H1 (cell line): ENCODE results near the gene TMEM245. TPM values are rescaled to one million over a fixed set of nuclear protein-coding genes. Genes with fewer than 3 reads are reported as not detected.

Experiments used
- CTCF ChIA-PET: fragments of 300-600 bp; sonication (Branson Sonifier 250); formaldehyde crosslinking; loops from one replicate; lab custom pipeline; 2021; ENCODE audit not compliant: partially characterized antibody; lab: Charles Lee
- POLR2A ChIA-PET: fragments of 300-600 bp; sonication (Branson Sonifier 250); formaldehyde crosslinking; loops from one replicate; lab custom pipeline; 2021; ENCODE audit warnings: inconsistent platforms; ENCODE audit not compliant: partially characterized antibody; lab: Charles Lee
- DNase-seq, 2 experiments: peaks; one replicate each; pipeline versions ENCODE4 v3.0.0 to v3.0.0-alpha.2; 2010 to 2022; ENCODE audit warnings: low spot score in 2 of 2, low read depth in 1 of 2, mixed read lengths in 1 of 2
- FAIRE-seq: peaks from 2 replicates; lab custom pipeline; 2011; peaks lifted over from hg19 to GRCh38; lab: Jason Lieb, UNC
- H2AFZ ChIP-seq: 2 replicates; pipeline ENCODE4 v1.8.1; 2012; ENCODE audit warnings: low read length, inconsistent platforms
- H2AK5ac ChIP-seq: 2 replicates; pipeline ENCODE4 v1.6.1; 2013; ENCODE audit warnings: low read depth, low read length
- H2BK120ac ChIP-seq: replicated peaks from 2 replicates; pipeline ENCODE3; 2013; ENCODE audit warnings: low read depth, low read length, inconsistent platforms
- H2BK12ac ChIP-seq: 2 replicates; pipeline ENCODE4 v1.6.1; 2013; ENCODE audit warnings: low read depth, low read length
- H2BK15ac ChIP-seq: 2 replicates; pipeline ENCODE4 v1.6.1; 2013; ENCODE audit warnings: low read length
- H2BK20ac ChIP-seq: 2 replicates; pipeline ENCODE4 v1.6.1; 2013; ENCODE audit warnings: low read length
- H2BK5ac ChIP-seq: 2 replicates; pipeline ENCODE4 v1.6.1; 2013; ENCODE audit warnings: low read depth, low read length
- H3K14ac ChIP-seq: 2 replicates; pipeline ENCODE4 v1.6.1; 2013; ENCODE audit warnings: inconsistent platforms; ENCODE audit not compliant: insufficient read length
- H3K18ac ChIP-seq: 2 replicates; pipeline ENCODE4 v1.6.1; 2013; ENCODE audit warnings: low read length; ENCODE audit errors: extremely low read depth
- H3K23ac ChIP-seq: 2 replicates; pipeline ENCODE4 v1.6.1; 2013; ENCODE audit warnings: inconsistent platforms; ENCODE audit not compliant: insufficient read length
- H3K23me2 ChIP-seq: 2 replicates; pipeline ENCODE4 v1.6.1; 2013; ENCODE audit warnings: low read depth, low read length
- H3K27ac ChIP-seq: 2 replicates; pipeline ENCODE4 v1.6.1; 2011; ENCODE audit warnings: low read depth, low read length, inconsistent platforms
- H3K27me3 ChIP-seq, 4 experiments: replicated peaks in 1 of 4; 1 replicate in 1 of 4; 2 replicates in 3 of 4; pipeline versions ENCODE4 v1.6.1 to v1.8.1; 2011 to 2013; ENCODE audit warnings: low read length in 3 of 4, mild to moderate bottlenecking in 3 of 4, inconsistent platforms in 2 of 4, mixed read lengths in 2 of 4, moderate library complexity in 1 of 4; ENCODE audit not compliant: control insufficient read depth in 3 of 4, insufficient read depth in 3 of 4; ENCODE audit errors: extremely low read depth in 1 of 4
- H3K36me3 ChIP-seq, 4 experiments: 2 replicates each; pipeline versions ENCODE4 v1.6.1 to v1.8.1; 2011 to 2013; ENCODE audit warnings: mild to moderate bottlenecking in 4 of 4, low read length in 3 of 4, moderate library complexity in 2 of 4, control low read depth in 1 of 4, inconsistent platforms in 1 of 4; ENCODE audit not compliant: insufficient read depth in 4 of 4, control insufficient read depth in 2 of 4
- H3K4ac ChIP-seq: replicated peaks from 2 replicates; pipeline ENCODE3; 2013; ENCODE audit warnings: low read length, low read depth, mixed read lengths, inconsistent platforms; ENCODE audit not compliant: insufficient read length
- H3K4me1 ChIP-seq, 4 experiments: replicated peaks in 1 of 4; 1 replicate in 1 of 4; 2 replicates in 3 of 4; pipeline versions ENCODE4 v1.6.1 to v1.8.1; 2011 to 2013; ENCODE audit warnings: low read length in 3 of 4, inconsistent platforms in 2 of 4, mixed read lengths in 1 of 4; ENCODE audit not compliant: insufficient read depth in 4 of 4, control insufficient read depth in 3 of 4
- H3K4me2 ChIP-seq, 2 experiments: 2 replicates each; pipeline versions ENCODE4 v1.6.1 to v1.8.1; 2011 to 2013; ENCODE audit warnings: low read depth in 2 of 2, low read length in 2 of 2, control low read depth in 1 of 2, inconsistent platforms in 1 of 2, mild to moderate bottlenecking in 1 of 2; ENCODE audit not compliant: insufficient read depth in 1 of 2
- H3K4me3 ChIP-seq, 4 experiments: fragments of 200-600, 300-600 bp in 1 of 4; sonication (generic), shearing (Covaris generic), sonication (Bioruptor Twin) in 1 of 4; 2 replicates each; pipeline versions ENCODE4 v1.5.1 to v1.8.1; 2011 to 2016; ENCODE audit warnings: low read length in 4 of 4, low read depth in 3 of 4, control low read depth in 2 of 4, inconsistent platforms in 2 of 4, mild to moderate bottlenecking in 2 of 4, mixed read lengths in 1 of 4, moderate library complexity in 1 of 4; ENCODE audit not compliant: insufficient read depth in 2 of 4; ENCODE audit errors: extremely low read depth in 1 of 4
- H3K56ac ChIP-seq: replicated peaks from 2 replicates; pipeline ENCODE3; 2013; ENCODE audit warnings: low read depth, mild to moderate bottlenecking, mixed read lengths, low read length, inconsistent platforms; ENCODE audit not compliant: insufficient read length
- H3K79me1 ChIP-seq: 2 replicates; pipeline ENCODE4 v1.6.1; 2013; ENCODE audit warnings: low read depth, low read length, control low read depth
- H3K79me2 ChIP-seq, 2 experiments: 2 replicates each; pipeline versions ENCODE4 v1.6.1 to v1.8.1; 2012 to 2013; ENCODE audit warnings: low read length in 2 of 2, mild to moderate bottlenecking in 2 of 2, inconsistent platforms in 1 of 2; ENCODE audit not compliant: insufficient read depth in 2 of 2, control insufficient read depth in 1 of 2
- H3K9ac ChIP-seq, 4 experiments: replicated peaks in 1 of 4; 1 replicate in 1 of 4; 2 replicates in 3 of 4; pipeline versions ENCODE4 v1.6.1 to v1.8.1; 2011 to 2013; ENCODE audit warnings: low read depth in 3 of 4, low read length in 3 of 4, control low read depth in 2 of 4, mild to moderate bottlenecking in 2 of 4, moderate library complexity in 2 of 4, inconsistent platforms in 1 of 4; ENCODE audit errors: extremely low read depth in 1 of 4
- H3K9me3 ChIP-seq, 2 experiments: 2 replicates each; pipeline versions ENCODE4 v1.6.1 to v1.8.1; 2012 to 2013; ENCODE audit warnings: mild to moderate bottlenecking in 2 of 2, moderate library complexity in 2 of 2, control low read depth in 1 of 2, inconsistent platforms in 1 of 2, low read depth in 1 of 2, low read length in 1 of 2, mixed read lengths in 1 of 2; ENCODE audit not compliant: insufficient read depth in 2 of 2
- H4K20me1 ChIP-seq, 2 experiments: replicated peaks in 1 of 2; 2 replicates each; pipeline versions ENCODE3 to v1.8.1; 2011 to 2013; ENCODE audit warnings: inconsistent platforms in 2 of 2, low read length in 2 of 2, mild to moderate bottlenecking in 1 of 2; ENCODE audit not compliant: insufficient read depth in 2 of 2, control insufficient read depth in 1 of 2
- H4K5ac ChIP-seq: 2 replicates; pipeline ENCODE4 v1.6.1; 2013; ENCODE audit warnings: low read length, low read depth, mixed read lengths, inconsistent platforms; ENCODE audit not compliant: insufficient read length
- H4K8ac ChIP-seq: 2 replicates; pipeline ENCODE4 v1.8.0; 2013; ENCODE audit warnings: mild to moderate bottlenecking, moderate library complexity, low read length, inconsistent platforms; ENCODE audit not compliant: insufficient read depth; ENCODE audit errors: extremely low read depth
- H4K91ac ChIP-seq: replicated peaks from 2 replicates; pipeline ENCODE3; 2013; ENCODE audit warnings: low read length, mixed read lengths, inconsistent platforms; ENCODE audit not compliant: insufficient read length
- ASH2L ChIP-seq: fragments of 200-600, 300-600 bp; sonication (generic); IDR thresholded peaks from one replicate; pipeline ENCODE4 v1.7.1; 2017; ENCODE audit warnings: low read length
- BCL11A ChIP-seq, 2 experiments: IDR thresholded peaks; one replicate each; pipeline ENCODE4 v1.6.1; 2011; ENCODE audit warnings: low read depth in 2 of 2, low read length in 2 of 2, mild to moderate bottlenecking in 2 of 2
- CBX5 ChIP-seq: fragments of 300-800, 300-1000 bp; sonication (generic); IDR thresholded peaks from 2 replicates; pipeline ENCODE4 v1.7.1; 2016; ENCODE audit warnings: antibody characterized with exemption, low read length, low read depth
- CBX8 ChIP-seq: fragments of 300-800, 300-1000 bp; sonication (generic); IDR thresholded peaks from 2 replicates; pipeline ENCODE4 v1.7.1; 2016; ENCODE audit warnings: low read depth, low read length, borderline replicate concordance
- CEBPB ChIP-seq: IDR thresholded peaks from 2 replicates; pipeline ENCODE4 v1.6.1; 2012; ENCODE audit warnings: low read depth, low read length
- CHD1 ChIP-seq: IDR thresholded peaks from 2 replicates; pipeline ENCODE4 v1.6.1; 2012; ENCODE audit warnings: low read depth, low read length, improper control_type of control experiment
- HDAC2 ChIP-seq, 2 experiments: fragments of 300-600 bp in 1 of 2; sonication (generic) in 1 of 2; IDR thresholded peaks; 2 replicates each; pipeline ENCODE4 v1.6.1; 2011 to 2012; ENCODE audit warnings: low read depth in 2 of 2, low read length in 2 of 2, mild to moderate bottlenecking in 2 of 2, moderate library complexity in 2 of 2, borderline replicate concordance in 1 of 2, inconsistent platforms in 1 of 2
- NRF1 ChIP-seq: IDR thresholded peaks from 2 replicates; pipeline ENCODE4 v1.6.1; 2011; ENCODE audit warnings: mild to moderate bottlenecking, low read depth, low read length, improper control_type of control experiment
- POLR2A ChIP-seq, 2 experiments: IDR thresholded peaks; 1 replicate in 1 of 2; 2 replicates in 1 of 2; pipeline ENCODE4 v1.6.1; 2011; ENCODE audit warnings: low read depth in 2 of 2, low read length in 2 of 2, mild to moderate bottlenecking in 2 of 2; ENCODE audit errors: control extremely low read depth in 1 of 2
- RAD21 ChIP-seq, 2 experiments: IDR thresholded peaks in 1 of 2; conservative IDR thresholded peaks in 1 of 2; 2 replicates each; pipeline ENCODE4 v1.6.1; 2011; ENCODE audit warnings: low read depth in 2 of 2, low read length in 2 of 2, improper control_type of control experiment in 1 of 2, inconsistent platforms in 1 of 2, mild to moderate bottlenecking in 1 of 2, moderate library complexity in 1 of 2
- RBBP5 ChIP-seq: IDR thresholded peaks from 2 replicates; pipeline ENCODE4 v1.7.1; 2012; ENCODE audit warnings: low read depth, mild to moderate bottlenecking, inconsistent platforms, low read length, moderate library complexity, borderline replicate concordance
- RFX5 ChIP-seq: IDR thresholded peaks from 2 replicates; pipeline ENCODE4 v1.6.1; 2011; ENCODE audit warnings: low read depth, low read length, improper control_type of control experiment, borderline replicate concordance
- SIRT6 ChIP-seq: IDR thresholded peaks from one replicate; pipeline ENCODE4 v1.7.1; 2012; ENCODE audit warnings: low read length, inconsistent platforms
- SIX5 ChIP-seq: IDR thresholded peaks from 2 replicates; pipeline ENCODE4 v1.6.1; 2011; ENCODE audit warnings: mild to moderate bottlenecking, low read depth, low read length
- TBP ChIP-seq: IDR thresholded peaks from 2 replicates; pipeline ENCODE4 v1.6.1; 2011; ENCODE audit warnings: low read depth, low read length, improper control_type of control experiment
- WGBS, 2 experiments: shearing (Covaris generic) in 1 of 2; methylation state at CpG; one replicate each; pipeline versions ENCODE4 v1.1.6 to v1.1.7; 2013 to 2015; ENCODE audit warnings: low lambda C conversion rate in 2 of 2, mixed read lengths in 2 of 2, inconsistent platforms in 1 of 2, low coverage in 1 of 2, missing lambda C conversion rate in 1 of 2; ENCODE audit not compliant: insufficient replicate concordance in 2 of 2, insufficient coverage in 1 of 2, insufficient read length in 1 of 2; ENCODE audit errors: extremely low coverage in 1 of 2, missing lambda C conversion rate in 1 of 2; 5-methylcytosine and 5-hydroxymethylcytosine counted together
- polyA plus RNA-seq, 7 experiments: library from polyadenylated mRNA; depleted of rRNA in 3 of 7; stranded (reverse) in 5 of 7; unstranded in 2 of 7; fragments of >200 nt in 5 of 7; fragments of 200-250 nt in 2 of 7; gene quantifications; 1 replicate in 5 of 7; 2 replicates in 1 of 7; 4 replicates in 1 of 7; pipeline versions ENCODE4 v1.2.1 to v1.2.3, GENCODE V29; 2011 to 2013; ENCODE audit warnings: missing spikeins in 2 of 7, mixed read lengths in 2 of 7
- total RNA-seq: library from RNA; stranded (reverse); fragmentation: NEBNext Ultra II Directional; extraction: Animal tissue kit (Norgen Biotek cat#: 25700); gene quantifications from 2 replicates; pipeline ENCODE4 v1.2.1, GENCODE V29; 2021

TMEM245 gene
- total and polyA plus RNA-seq, 2 of the 8 experiments (the other 6 are each of a cell fraction or from before 2014, with no cell fraction given), result 44.3 to 45.8 TPM

GRCh38 chr9:108972626-108973209 is 147.0 kb downstream of the TMEM245 start:
- Histone ChIP-seq H2BK12ac (no peak overlapping the region), H3K14ac (no peak overlapping the region), H3K27me3 (no peaks in the 10 kb centered on the region), H3K18ac (no peak overlapping the region), H2BK20ac (no peak overlapping the region), H4K5ac (no peak overlapping the region), H3K23me2 (no peaks in the 10 kb centered on the region), H3K9me3 (0 out of 4 replicates have a peak, but pooled peaks cover 0 to 2% of the 10 kb centered on the region in 2 experiments), H4K8ac (no peak overlapping the region), H3K23ac (no peak overlapping the region), H2BK5ac (no peak overlapping the region), H3K4me2 (no peak overlapping the region), H2BK120ac (no peak overlapping the region), H3K79me2 (no peaks in the 10 kb centered on the region), H3K79me1 (no peaks in the 10 kb centered on the region), H3K56ac (no peak overlapping the region), H2AFZ (no peak overlapping the region), H2AK5ac (no peak overlapping the region), H4K91ac (no peak overlapping the region), H4K20me1 (no peaks in the 10 kb centered on the region), H3K4me3 (no peak overlapping the region), H3K4ac (no peak overlapping the region), H3K9ac (no peak overlapping the region), H3K4me1 (no peaks in the 10 kb centered on the region), H2BK15ac (no peak overlapping the region), H3K36me3 (peaks cover 0 to 16% (median 7%) of the 10 kb centered on the region in 4 experiments; a peak in 6 of 8 replicates), H3K27ac (no peak overlapping the region)
- ChIA-PET POLR2A (no interaction called here), CTCF (interaction anchor here (0.6 kb wide), 1 partner anchor 28 kb away, joined by 4 read pairs; no protein-coding TSS in a partner anchor)
- no peak for FAIRE-seq
- WGBS, 2 experiments, result 97% methylated on average over 2 of the region's 2 CpGs; no CpG with 5 or more reads in 1 of the 2 experiments
- DNase-seq, result no peak
- TF ChIP-seq SIRT6 (no peak), CHD1 (no peak), CBX8 (no peak), SIX5 (no peak), RAD21 (IDR thresholded peaks at IDR 0.05 in 1 of 2, conservative IDR thresholded peaks at IDR 0.05 in 1 of 2; ENCODE audit: low read depth in 2 of 2, low read length in 2 of 2) (no peak), TBP (no peak), POLR2A (IDR thresholded peaks at IDR 0.05; ENCODE audit: control extremely low read depth in 1 of 2, low read depth in 2 of 2, low read length in 2 of 2) (no peak), CBX5 (no peak), RBBP5 (no peak), RFX5 (no peak), CEBPB (no peak), HDAC2 (IDR thresholded peaks at IDR 0.05; ENCODE audit: borderline replicate concordance in 1 of 2, low read depth in 2 of 2, low read length in 2 of 2) (no peak), NRF1 (no peak), BCL11A (IDR thresholded peaks at IDR 0.05; ENCODE audit: low read depth in 2 of 2, low read length in 2 of 2) (no peak), ASH2L (no peak)
